Aorta (tissue), 5 donors: ENCODE results near the gene CALM1. TPM values are rescaled to one million over a fixed set of nuclear protein-coding genes. Genes with fewer than 3 reads are reported as not detected.

Experiments
- ATAC-seq: fragments of 200-7000 bp; cut with Tn5 transposase; one replicate; pipeline ENCODE4 v1.9.1; 2022; ENCODE audit warnings: moderate library complexity; ENCODE audit not compliant: low FRiP score
- DNase-seq, 2 donors: peaks; one replicate each; pipeline ENCODE4 v3.0.0-alpha.2; 2020
- H3K27ac ChIP-seq, 2 donors: one replicate each; pipeline ENCODE4 v1.5.1; 2013; ENCODE audit warnings: low read length in 2 of 2, mild to moderate bottlenecking in 2 of 2, moderate library complexity in 2 of 2, control low read depth in 1 of 2, inconsistent platforms in 1 of 2, low read depth in 1 of 2
- H3K27me3 ChIP-seq, 2 donors: one replicate each; pipeline ENCODE4 v1.6.1; 2013; ENCODE audit warnings: control low read depth in 1 of 2, low read length in 1 of 2, mild to moderate bottlenecking in 1 of 2, moderate library complexity in 1 of 2; ENCODE audit not compliant: insufficient read depth in 2 of 2, control insufficient read depth in 1 of 2
- H3K36me3 ChIP-seq, 2 donors: one replicate each; pipeline ENCODE4 v1.6.1; 2013; ENCODE audit warnings: control low read depth in 1 of 2, low read length in 1 of 2, mild to moderate bottlenecking in 1 of 2; ENCODE audit not compliant: insufficient read depth in 2 of 2, control insufficient read depth in 1 of 2
- H3K4me1 ChIP-seq, 2 donors: one replicate each; pipeline ENCODE4 v1.6.1; 2013; ENCODE audit warnings: low read length in 2 of 2, control low read depth in 1 of 2, mild to moderate bottlenecking in 1 of 2, moderate library complexity in 1 of 2; ENCODE audit not compliant: insufficient read depth in 2 of 2, control insufficient read depth in 1 of 2
- H3K4me3 ChIP-seq, 2 donors: one replicate each; pipeline ENCODE4 v1.5.1; 2013; ENCODE audit warnings: low read length in 2 of 2, control low read depth in 1 of 2, mild to moderate bottlenecking in 1 of 2
- H3K9me3 ChIP-seq: one replicate; pipeline ENCODE4 v1.6.1; 2013; ENCODE audit warnings: mild to moderate bottlenecking, low read length; ENCODE audit not compliant: control insufficient read depth
- WGBS, 2 donors: extraction: QIAGEN DNeasy Blood & Tissue Kit; methylation state at CpG; one replicate each; pipeline ENCODE4 v1.1.7; 2013; 5-methylcytosine and 5-hydroxymethylcytosine counted together
- intact Hi-C, 2 donors: fragments of 100-400 bp; cut with DNase I; formaldehyde crosslinking; loops; one replicate each; pipeline versions ENCODE4 v1.14.2 to v1.15.0; 2022
- polyA plus RNA-seq, 2 donors: library from polyadenylated mRNA; stranded (reverse); fragments of 200-250 nt; gene quantifications; one replicate each; pipeline ENCODE4 v1.2.3, GENCODE V29; 2013
- total RNA-seq, 2 donors: library from RNA; stranded (reverse); fragmentation: NEBNext Ultra II Directional; extraction: Animal tissue kit (Norgen Biotek cat#: 25700); gene quantifications; one replicate each; pipeline ENCODE4 v1.2.1, GENCODE V29; 2021
- donor health status: healthy with polysubstance abuse.
- donor health status: Bipolar disorder and iron deficiency.
- donor health status: DM: no; HTN: no; CAD: no.
- donor health status: DM: no; HTN: no; CAD: no.
- donor health status: DM: yes; HTN: yes; CAD: no.

The CALM1 gene
- total and polyA plus RNA-seq, 4 donors: 279 to 595 (median 466) TPM

- Histone ChIP-seq H3K4me1 (no peaks in the 10 kb centered on the region), H3K27ac (no peak overlapping the region)
Measured at GRCh38 chr14:90452366-90452765, 55.5 kb downstream of the CALM1 start.

GRCh38 chr14:90453401-90453951 is 56.6 kb downstream of the CALM1 start:
- no peak for ATAC-seq
- intact Hi-C loops: no loop called here

More at GRCh38 chr14:90452366-90452765, 55.5 kb downstream of the CALM1 start:
- no peak for ATAC-seq
- WGBS, 2 donors: 91 to 94% methylated on average over 6 of the region's 6 CpGs
- no peak for DNase-seq
- Histone ChIP-seq H3K36me3 (no peaks in the 10 kb centered on the region), H3K4me3 (no peak overlapping the region), H3K27me3 (no peaks in the 10 kb centered on the region), H3K9me3 (peaks cover 5% of the 10 kb centered on the region)
- intact Hi-C loops: no loop called here

GRCh38 chr14:90454041-90455000 is 57.5 kb downstream of the CALM1 start:
- no peak overlapping the region for H3K27ac ChIP-seq

More at GRCh38 chr14:90453401-90453951, 56.6 kb downstream of the CALM1 start:
- Histone ChIP-seq H3K9me3 (no peaks in the 10 kb centered on the region), H3K27ac (no peak overlapping the region), H3K4me1 (no peaks in the 10 kb centered on the region), H3K27me3 (no peaks in the 10 kb centered on the region), H3K4me3 (no peak overlapping the region), H3K36me3 (no peaks in the 10 kb centered on the region)
- DNase-seq: no peak
- WGBS, 2 donors: 54 to 72% methylated on average over 18 of the region's 18 CpGs

GRCh38 chr14:90455100-90455571 is 58.3 kb downstream of the CALM1 start:
- intact Hi-C loops: no loop called here
- 79 to 85% methylated on average over 21 of the region's 21 CpGs for WGBS, 2 donors
- Histone ChIP-seq H3K27me3 (no peaks in the 10 kb centered on the region), H3K36me3 (no peaks in the 10 kb centered on the region), H3K4me1 (no peaks in the 10 kb centered on the region), H3K4me3 (no peak overlapping the region), H3K27ac (no peak overlapping the region), H3K9me3 (no peaks in the 10 kb centered on the region)
- no peak for ATAC-seq
- no peak for DNase-seq

More at GRCh38 chr14:90454041-90455000, 57.5 kb downstream of the CALM1 start:
- Histone ChIP-seq H3K36me3 (no peaks in the 10 kb centered on the region), H3K27me3 (no peaks in the 10 kb centered on the region), H3K9me3 (no peaks in the 10 kb centered on the region), H3K4me3 (no peak overlapping the region), H3K4me1 (no peaks in the 10 kb centered on the region)
- 35 to 37% methylated on average over 30 of the region's 30 CpGs for WGBS, 2 donors
- peak; percentile 82 to 88 for DNase-seq
- ATAC-seq: peak; percentile 64
- intact Hi-C loops: no loop called here

GRCh38 chr14:90456551-90456950 is 59.7 kb downstream of the CALM1 start:
- intact Hi-C loops: no loop called here

GRCh38 chr14:90457186-90457585 is 60.4 kb downstream of the CALM1 start:
- no peaks in the 10 kb centered on the region for H3K4me1 ChIP-seq
- no peaks in the 10 kb centered on the region for H3K27me3 ChIP-seq
- no peak overlapping the region for H3K4me3 ChIP-seq
- intact Hi-C loops: no loop called here
- ATAC-seq: no peak
- no peak overlapping the region for H3K27ac ChIP-seq
- no peak for DNase-seq
- H3K36me3 ChIP-seq: no peaks in the 10 kb centered on the region
- WGBS, 2 donors: 67 to 91% methylated on average over 4 of the region's 4 CpGs
- H3K9me3 ChIP-seq: no peaks in the 10 kb centered on the region

More at GRCh38 chr14:90456551-90456950, 59.7 kb downstream of the CALM1 start:
- no peak for ATAC-seq
- Histone ChIP-seq H3K4me1 (no peaks in the 10 kb centered on the region), H3K27ac (no peak overlapping the region), H3K27me3 (no peaks in the 10 kb centered on the region), H3K9me3 (no peaks in the 10 kb centered on the region), H3K36me3 (no peaks in the 10 kb centered on the region), H3K4me3 (no peak overlapping the region)
- 67 to 85% methylated on average over 6 of the region's 6 CpGs for WGBS, 2 donors
- DNase-seq: no peak

Other genes with a start within 250 kb of the CALM1 start
- gene PSMC1, start 140.5 kb upstream of the CALM1 start, total RNA-seq: 10 to 100 TPM; 67.3 to 82.8 TPM
- 100 to 1,000 TPM; 173 to 184 TPM for gene PSMC1, start 140.5 kb upstream of the CALM1 start, polyA plus RNA-seq
- gene NRDE2, start 65.1 kb upstream of the CALM1 start, total RNA-seq: 10 to 100 TPM; 20.4 to 28.5 TPM
- gene NRDE2, start 65.1 kb upstream of the CALM1 start, polyA plus RNA-seq: 10 to 100 TPM in 1 of 2 donors, 1 to 10 TPM in 1; 3.4 to 16.1 TPM